Activated CD8-positive, alpha-beta T cell treated with anti-CD3 and anti-CD28 coated beads for 36 hours (primary cell): ENCODE data around the gene PNMA8C. TPM values are rescaled to one million over a fixed set of nuclear protein-coding genes. Genes with fewer than 3 reads are reported as not detected.
"Not testable (repeated sequence)": the region's sequence is repeated elsewhere in the genome, so short reads cannot be mapped to it uniquely, and the experiment has no call there.

Experiments used
- ATAC-seq: fragments of 200-7000 bp; cut with Tn5 transposase; one replicate; pipeline ENCODE4 v1.10.0; 2021; ENCODE audit warnings: mild to moderate bottlenecking, moderate library complexity
- CTCF ChIA-PET: fragments of 350-600 bp; sonication (Branson Sonifier 250); formaldehyde crosslinking; loops from one replicate; lab custom pipeline; 2021; ENCODE audit warnings: antibody characterized with exemption; lab: Charles Lee
- POLR2A ChIA-PET: fragments of 350-600 bp; sonication (Branson Sonifier 250); formaldehyde crosslinking; loops from one replicate; lab custom pipeline; 2021; ENCODE audit warnings: antibody characterized with exemption; lab: Charles Lee
- DNase-seq: peaks from one replicate; pipeline ENCODE4 v3.0.0-alpha.2; 2020
- H3K27ac Mint-ChIP-seq: one replicate; pipeline ENCODE4 v1.8.0; 2021; ENCODE audit warnings: mild to moderate bottlenecking, mixed read lengths
- H3K27me3 Mint-ChIP-seq: one replicate; pipeline ENCODE4 v1.8.0; 2021; ENCODE audit warnings: mixed read lengths
- H3K36me3 Mint-ChIP-seq: one replicate; pipeline ENCODE4 v1.8.0; 2021; ENCODE audit warnings: low read depth, mixed read lengths
- H3K4me1 Mint-ChIP-seq: one replicate; pipeline ENCODE4 v1.8.0; 2021; ENCODE audit warnings: low read depth, mixed read lengths
- H3K4me3 Mint-ChIP-seq: one replicate; pipeline ENCODE4 v1.8.0; 2021; ENCODE audit warnings: mild to moderate bottlenecking, moderate library complexity, mixed read lengths
- H3K9me3 Mint-ChIP-seq: one replicate; pipeline ENCODE4 v1.8.0; 2021; ENCODE audit warnings: mixed read lengths
- CTCF ChIP-seq: fragments of 200-600 bp; IDR thresholded peaks from one replicate; pipeline ENCODE4 v1.8.0; 2022; ENCODE audit warnings: antibody characterized with exemption, mild to moderate bottlenecking
- intact Hi-C: fragments of 100-400 bp; cut with micrococcal nuclease; formaldehyde crosslinking; loops from one replicate; pipeline ENCODE4 v1.10.0; 2022
- total RNA-seq, 2 experiments: library from RNA; stranded (reverse); gene quantifications; one replicate each; pipeline ENCODE4 v1.2.3, GENCODE V29; 2021

PNMA8C gene
- total RNA-seq, 2 experiments from 2014 or later, result not detected

- Mint-ChIP-seq H3K4me1 (peaks cover 5% of the 10 kb centered on the region), H3K27ac (no peak overlapping the region), H3K36me3 (peaks cover 53% of the 10 kb centered on the region), H3K4me3 (no peak overlapping the region), H3K9me3 (no peaks in the 10 kb centered on the region), H3K27me3 (no peaks in the 10 kb centered on the region)
- ChIA-PET POLR2A (interaction anchor here (1.2 kb wide), 1 partner anchor 27 kb away, joined by 3 read pairs; no protein-coding TSS in a partner anchor), CTCF (interaction anchor here (1.2 to 2.3 kb wide), 3 partner anchors 17 to 27 kb away, joined by 3 to 8 read pairs (median 3); no protein-coding TSS in a partner anchor)
- intact Hi-C loops, result no loop called here
- TF ChIP-seq CTCF, result no peak
- no peak for ATAC-seq
- no peak for DNase-seq
Observed at GRCh38 chr19:46378268-46378667, 50.5 kb downstream of the PNMA8C start.

- H3K4me3 Mint-ChIP-seq, result no peak overlapping the region
- ATAC-seq, result no peak
- ChIA-PET POLR2A (no interaction called here), CTCF (interaction anchor here (2.3 kb wide), 1 partner anchor 19 kb away, joined by 8 read pairs; no protein-coding TSS in a partner anchor)
- intact Hi-C loops, result no loop called here
- H3K9me3 Mint-ChIP-seq, result no peaks in the 10 kb centered on the region
- H3K27me3 Mint-ChIP-seq, result no peaks in the 10 kb centered on the region
- H3K4me1 Mint-ChIP-seq, result peaks cover 14% of the 10 kb centered on the region
- no peak overlapping the region for H3K27ac Mint-ChIP-seq
- peaks cover 41% of the 10 kb centered on the region for H3K36me3 Mint-ChIP-seq
- no peak for TF ChIP-seq CTCF
- no peak for DNase-seq
Observed at GRCh38 chr19:46376241-46377153, 52.2 kb downstream of the PNMA8C start.

GRCh38 chr19:46375476-46376067 is 53.2 kb downstream of the PNMA8C start:
- POLR2A ChIA-PET, CTCF ChIA-PET, DNase-seq, intact Hi-C loops, H3K27me3 Mint-ChIP-seq, H3K9me3 Mint-ChIP-seq, H3K27ac Mint-ChIP-seq, ATAC-seq, H3K4me3 Mint-ChIP-seq: not testable (repeated sequence)
- H3K36me3 Mint-ChIP-seq, result peaks cover 36% of the 10 kb centered on the region
- peaks cover 23% of the 10 kb centered on the region for H3K4me1 Mint-ChIP-seq

Other genes with a start within 250 kb of the PNMA8C start
- gene IGFL1, start 199.2 kb downstream of the PNMA8C start, total RNA-seq, result not detected
- not detected for gene HIF3A, start 131.9 kb downstream of the PNMA8C start, total RNA-seq
- 100 to 1,000 TPM; 108 to 111 TPM for gene PPP5C, start 81.8 kb downstream of the PNMA8C start, total RNA-seq
- gene CCDC8, start 15.4 kb downstream of the PNMA8C start, total RNA-seq, result not detected
- gene PNMA8A, start 42.6 kb upstream of the PNMA8C start, total RNA-seq, result not detected
- not detected for gene PNMA8B, start 66.9 kb upstream of the PNMA8C start, total RNA-seq
- 100 to 1,000 TPM; 565 to 582 TPM for gene CALM3, start 172.4 kb upstream of the PNMA8C start, total RNA-seq
- gene PTGIR, start 196.2 kb upstream of the PNMA8C start, total RNA-seq, result 10 to 100 TPM; 45.4 to 48.8 TPM
- 10 to 100 TPM; 33.0 to 45.4 TPM for gene GNG8, start 207.3 kb upstream of the PNMA8C start, total RNA-seq
- gene DACT3, start 232.2 kb upstream of the PNMA8C start, total RNA-seq, result 1 to 10 TPM; 5.8 to 6.1 TPM